ENCODE data around the gene OR51B5.

- TF ChIP-seq CTCF (IDR thresholded peaks at IDR 0.05) (no peak), POLR2A (IDR thresholded peaks at IDR 0.05) (no peak)
These were observed 41.0 kb upstream of the OR51B5 start for GRCh38 chr11:5384335-5384734.

Measured in right lobe of liver (tissue), 4 donors.